ENCODE measurements around the gene TLL2. TPM values are rescaled to one million over a fixed set of nuclear protein-coding genes. Genes with fewer than 3 reads are reported as not detected.

Gene TLL2
- total RNA-seq, 6 experiments from 2014 or later, result 0.08 to 0.45 (median 0.24) TPM

DNA sequence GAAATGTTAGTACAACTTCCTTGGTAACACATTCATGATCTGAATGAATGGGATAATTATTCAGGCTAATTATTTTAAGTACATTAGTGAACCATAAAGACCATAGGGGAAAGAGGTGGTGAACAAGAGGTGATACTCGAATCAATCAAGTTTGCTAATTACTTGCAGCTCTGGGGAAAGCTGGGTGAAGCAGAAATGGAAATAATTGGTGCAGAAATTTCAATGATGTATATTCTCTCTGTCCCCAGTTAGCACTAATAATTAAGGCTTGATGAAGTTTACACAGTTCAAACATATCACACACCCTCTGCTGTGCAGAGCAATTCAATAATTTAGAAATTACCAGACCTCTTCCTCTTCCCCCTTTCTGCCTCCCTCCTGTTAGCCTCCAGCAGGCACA lies 105.5 kb downstream of the TLL2 start:
- Mint-ChIP-seq H3K9me3 (no peaks in the 10 kb centered on the region), H3K27me3 (ENCODE audit: insufficient read depth) (peaks cover 37% of the 10 kb centered on the region), H3K36me3 (ENCODE audit: low read depth) (no peaks in the 10 kb centered on the region), H3K4me1 (ENCODE audit: low read depth) (no peaks in the 10 kb centered on the region), H3K27ac (no peak overlapping the region), H3K4me3 (no peak overlapping the region)
- TF ChIP-seq, protein P1, sequence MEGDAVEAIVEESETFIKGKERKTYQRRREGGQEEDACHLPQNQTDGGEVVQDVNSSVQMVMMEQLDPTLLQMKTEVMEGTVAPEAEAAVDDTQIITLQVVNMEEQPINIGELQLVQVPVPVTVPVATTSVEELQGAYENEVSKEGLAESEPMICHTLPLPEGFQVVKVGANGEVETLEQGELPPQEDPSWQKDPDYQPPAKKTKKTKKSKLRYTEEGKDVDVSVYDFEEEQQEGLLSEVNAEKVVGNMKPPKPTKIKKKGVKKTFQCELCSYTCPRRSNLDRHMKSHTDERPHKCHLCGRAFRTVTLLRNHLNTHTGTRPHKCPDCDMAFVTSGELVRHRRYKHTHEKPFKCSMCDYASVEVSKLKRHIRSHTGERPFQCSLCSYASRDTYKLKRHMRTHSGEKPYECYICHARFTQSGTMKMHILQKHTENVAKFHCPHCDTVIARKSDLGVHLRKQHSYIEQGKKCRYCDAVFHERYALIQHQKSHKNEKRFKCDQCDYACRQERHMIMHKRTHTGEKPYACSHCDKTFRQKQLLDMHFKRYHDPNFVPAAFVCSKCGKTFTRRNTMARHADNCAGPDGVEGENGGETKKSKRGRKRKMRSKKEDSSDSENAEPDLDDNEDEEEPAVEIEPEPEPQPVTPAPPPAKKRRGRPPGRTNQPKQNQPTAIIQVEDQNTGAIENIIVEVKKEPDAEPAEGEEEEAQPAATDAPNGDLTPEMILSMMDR (IDR thresholded peaks at IDR 0.05), result no peak
- DNase-seq, result no peak

DNA sequence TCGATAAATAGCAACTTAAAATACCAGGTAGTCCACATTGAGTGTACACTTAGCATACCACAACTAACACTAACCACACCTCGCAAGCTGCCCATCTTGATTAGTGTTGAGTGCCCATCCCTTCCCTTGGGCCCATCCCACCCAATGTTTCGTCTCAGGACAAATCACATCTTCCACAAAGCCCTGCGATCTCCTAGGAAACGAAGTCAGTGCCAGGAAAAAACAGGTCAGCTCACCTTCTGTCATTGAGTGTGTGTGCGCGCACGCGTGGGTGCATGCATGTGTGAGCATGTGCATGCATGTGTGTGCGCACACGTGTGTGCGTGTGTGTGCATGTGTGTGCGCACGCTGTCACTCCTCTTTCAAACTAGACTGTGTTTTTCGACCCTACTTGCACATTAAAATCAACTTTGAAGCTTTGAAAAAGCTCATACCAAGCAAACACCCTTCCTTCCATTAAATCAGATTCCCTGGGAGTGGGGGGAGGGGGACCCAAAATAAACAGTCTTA lies 106.1 kb downstream of the TLL2 start:
- no peaks in the 10 kb centered on the region for H3K4me1 Mint-ChIP-seq (ENCODE audit: low read depth)
- H3K36me3 Mint-ChIP-seq (ENCODE audit: low read depth), result no peaks in the 10 kb centered on the region

DNA sequence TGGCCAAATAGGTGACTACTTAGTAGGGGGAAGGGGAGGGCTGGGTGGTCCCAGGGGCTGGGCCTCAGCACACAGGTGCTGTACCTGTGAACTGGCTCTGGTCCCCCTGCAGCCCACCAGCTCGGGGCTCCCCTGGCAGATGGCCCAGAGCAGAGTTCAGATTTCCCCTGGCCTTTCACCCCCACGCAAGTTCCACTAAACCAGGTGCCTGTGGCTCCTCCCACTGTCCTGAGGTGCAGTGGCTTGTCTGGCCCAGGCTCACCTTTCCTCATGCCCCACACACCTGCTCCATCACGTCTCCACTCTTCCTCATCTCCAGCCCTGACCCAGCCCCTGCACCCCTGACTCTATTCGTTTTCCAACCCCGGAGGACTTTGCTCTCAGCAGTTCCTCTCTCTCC lies 107.6 kb downstream of the TLL2 start:
- Mint-ChIP-seq H3K36me3 (ENCODE audit: low read depth) (no peaks in the 10 kb centered on the region), H3K4me3 (no peak overlapping the region), H3K27me3 (ENCODE audit: insufficient read depth) (peaks cover 46% of the 10 kb centered on the region), H3K27ac (no peak overlapping the region), H3K4me1 (ENCODE audit: low read depth) (no peaks in the 10 kb centered on the region), H3K9me3 (no peaks in the 10 kb centered on the region)
- DNase-seq, result no peak
- TF ChIP-seq, protein P1 (IDR thresholded peaks at IDR 0.05), result no peak

More for the DNA sequence above, 106.1 kb downstream of the TLL2 start:
- Mint-ChIP-seq H3K4me3 (no peak overlapping the region), H3K27ac (no peak overlapping the region), H3K27me3 (ENCODE audit: insufficient read depth) (peaks cover 40% of the 10 kb centered on the region), H3K9me3 (no peaks in the 10 kb centered on the region)
- no peak for DNase-seq
- TF ChIP-seq, protein P1 (IDR thresholded peaks at IDR 0.05), result no peak

DNA sequence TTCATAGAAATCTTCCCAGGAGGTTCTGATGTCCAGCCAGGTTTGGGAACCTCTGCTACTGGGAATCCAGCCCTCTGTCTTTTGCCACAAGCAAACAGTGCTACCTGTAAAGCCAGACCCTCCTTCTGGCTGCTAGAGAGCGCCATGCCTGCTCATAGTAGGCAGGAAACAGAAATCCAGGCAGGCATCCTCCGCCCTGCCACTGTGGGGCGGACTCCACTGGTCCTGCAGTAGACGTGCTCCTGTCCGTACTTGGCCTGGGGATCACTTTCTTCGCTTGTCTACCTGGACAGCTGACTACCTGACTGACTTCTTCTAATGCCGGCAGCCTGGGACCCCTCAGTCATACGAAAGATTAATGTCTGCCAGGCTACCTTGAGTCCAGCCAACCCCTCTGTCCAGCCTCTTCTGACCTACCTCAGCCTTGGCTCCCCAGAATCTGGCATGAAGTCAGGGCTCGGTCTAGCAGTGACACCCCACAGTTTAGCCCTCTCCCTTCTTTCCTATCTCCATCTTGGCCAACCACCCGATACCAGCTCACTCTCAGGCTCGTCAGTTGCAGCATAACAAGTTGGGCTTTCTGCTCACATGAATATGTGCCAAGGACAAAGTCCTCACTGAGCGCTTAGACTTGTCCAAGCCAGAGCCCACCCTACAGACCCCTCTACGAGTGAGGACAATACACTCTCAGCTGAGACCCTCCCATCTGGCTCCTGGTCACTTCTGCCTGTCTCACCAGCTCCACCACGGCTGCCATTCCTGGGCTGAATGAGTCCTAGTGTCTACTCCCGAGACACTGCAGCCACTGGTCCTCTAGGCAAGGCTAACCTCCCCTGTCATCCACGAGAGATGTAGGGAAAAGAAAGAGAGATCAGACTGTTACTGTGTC lies 111.1 kb downstream of the TLL2 start:
- DNase-seq, result no peak
- no peak overlapping the region for H3K4me3 Mint-ChIP-seq
- no peaks in the 10 kb centered on the region for H3K9me3 Mint-ChIP-seq
- no peaks in the 10 kb centered on the region for H3K4me1 Mint-ChIP-seq (ENCODE audit: low read depth)
- H3K27me3 Mint-ChIP-seq (ENCODE audit: insufficient read depth), result peaks cover 52% of the 10 kb centered on the region
- TF ChIP-seq, protein P1 (IDR thresholded peaks at IDR 0.05), result no peak
- H3K36me3 Mint-ChIP-seq (ENCODE audit: low read depth), result no peaks in the 10 kb centered on the region
- H3K27ac Mint-ChIP-seq, result no peak overlapping the region

GRCh38 chr10:96401036-96401435 lies 112.7 kb downstream of the TLL2 start:
- Mint-ChIP-seq H3K9me3 (no peaks in the 10 kb centered on the region), H3K4me3 (no peak overlapping the region), H3K36me3 (ENCODE audit: low read depth) (no peaks in the 10 kb centered on the region), H3K4me1 (ENCODE audit: low read depth) (no peaks in the 10 kb centered on the region), H3K27me3 (ENCODE audit: insufficient read depth) (peaks cover 54% of the 10 kb centered on the region), H3K27ac (no peak overlapping the region)
- TF ChIP-seq, protein P1 (IDR thresholded peaks at IDR 0.05), result no peak
- DNase-seq, result no peak
